Adrenal gland (tissue), 5 donors: Measurements from ENCODE around the gene MUC5B.

Source experiments
- CTCF ChIP-seq, 6 experiments: fragments of 450-650 bp in 4 of 6; fragments of 200-600 bp in 2 of 6; sonication (generic) in 1 of 6; IDR thresholded peaks; 1 replicate in 5 of 6; 2 replicates in 1 of 6; pipeline versions ENCODE4 v1.5.1 to v1.8.0; 2016 to 2021; ENCODE audit warnings: antibody characterized with exemption in 6 of 6, mild to moderate bottlenecking in 2 of 6, moderate library complexity in 1 of 6
- POLR2A ChIP-seq, 2 donors: fragments of 450-650 bp; IDR thresholded peaks; one replicate each; pipeline ENCODE4 v1.6.1; 2017; ENCODE audit warnings: antibody characterized with exemption in 2 of 2, mild to moderate bottlenecking in 2 of 2, moderate library complexity in 1 of 2
- donor health status: DM: no; HTN: no; CAD: no.

DNA sequence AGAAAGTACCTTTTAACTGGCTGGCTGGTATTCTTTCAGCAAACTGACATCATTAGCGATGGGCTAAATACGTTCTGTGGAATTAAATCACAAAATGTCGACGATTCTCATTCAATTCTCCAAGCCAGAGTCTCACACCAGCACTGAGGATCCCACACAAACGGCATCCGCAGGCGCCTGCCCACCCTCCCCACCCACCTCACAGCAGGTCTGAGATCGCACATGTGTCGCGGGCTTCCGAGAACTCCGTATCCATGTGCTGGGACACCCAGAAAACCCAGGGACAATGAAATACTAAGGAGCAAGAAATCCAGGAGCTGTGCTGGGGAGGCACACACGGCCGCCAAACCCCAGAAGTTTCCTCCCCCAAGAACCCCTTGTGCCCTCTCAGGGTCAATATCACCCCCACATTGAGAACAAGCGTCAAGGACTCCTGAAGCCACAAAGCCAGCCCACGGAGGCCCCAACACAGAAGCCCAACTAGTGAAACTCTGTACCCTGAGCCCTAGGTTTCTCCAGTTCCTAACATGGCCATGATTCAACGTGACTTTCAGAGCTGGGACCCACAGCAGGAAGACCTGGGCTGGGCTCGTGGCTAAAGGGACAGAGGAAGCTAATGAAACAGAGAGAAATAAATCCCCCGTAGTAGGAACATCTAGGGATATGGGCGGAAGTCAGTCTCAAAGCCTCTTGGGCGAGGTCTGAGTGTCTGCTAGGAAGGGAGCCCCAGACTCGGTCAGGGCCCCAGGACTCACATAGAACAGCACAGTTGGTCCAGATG, 78.5 kb downstream of the MUC5B start:
- TF ChIP-seq CTCF (IDR thresholded peaks at IDR 0.05) (no peak), POLR2A (IDR thresholded peaks at IDR 0.05) (no peak)
